Coronary artery (tissue), 2 donors: Measurements from ENCODE around the gene ACP7.
"Not testable (repeated sequence)": the region's sequence is repeated elsewhere in the genome, so short reads cannot be mapped to it uniquely, and the experiment has no call there.

ENCODE experiments used
- DNase-seq: peaks from one replicate; pipeline ENCODE4 v3.0.0-alpha.2; 2017; ENCODE audit warnings: low spot score
- H3K27ac ChIP-seq, 2 donors: fragments of 200-600 bp; sonication (generic); one replicate each; pipeline ENCODE4 v1.5.1; 2016 to 2019
- H3K4me3 ChIP-seq: fragments of 200-600 bp; sonication (generic); 2 replicates; pipeline ENCODE4 v1.5.1; 2016; ENCODE audit warnings: mild to moderate bottlenecking, moderate library complexity
- TF ChIP-seq, protein P1 (sequence below): fragments of 200-600 bp; sonication (generic); IDR thresholded peaks from one replicate; pipeline ENCODE4 v1.5.1; 2019; ENCODE audit warnings: antibody characterized with exemption

ACP7 gene

DNA sequence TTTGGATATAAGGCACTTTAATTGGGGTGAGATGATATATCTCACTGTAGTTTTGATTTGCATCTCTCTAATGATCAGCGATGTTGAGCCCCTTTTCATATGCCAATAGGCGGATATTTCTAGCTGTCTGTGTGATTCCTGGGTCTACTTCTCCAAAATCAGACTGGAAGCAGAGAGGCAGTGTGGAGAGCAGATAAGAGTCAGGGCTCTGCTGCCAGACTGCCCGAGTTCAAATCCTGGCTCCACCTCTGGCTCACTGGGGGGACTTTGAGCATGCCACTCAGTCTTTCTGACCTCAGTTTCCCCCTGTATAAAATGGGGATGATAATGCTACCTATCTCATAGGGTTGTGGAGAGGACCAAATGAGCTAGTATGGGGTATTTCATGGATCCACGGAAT is 24.0 kb upstream of the ACP7 start:
- DNase-seq = no peak
- H3K4me3 ChIP-seq = no peak overlapping the region
- TF ChIP-seq, protein P1, sequence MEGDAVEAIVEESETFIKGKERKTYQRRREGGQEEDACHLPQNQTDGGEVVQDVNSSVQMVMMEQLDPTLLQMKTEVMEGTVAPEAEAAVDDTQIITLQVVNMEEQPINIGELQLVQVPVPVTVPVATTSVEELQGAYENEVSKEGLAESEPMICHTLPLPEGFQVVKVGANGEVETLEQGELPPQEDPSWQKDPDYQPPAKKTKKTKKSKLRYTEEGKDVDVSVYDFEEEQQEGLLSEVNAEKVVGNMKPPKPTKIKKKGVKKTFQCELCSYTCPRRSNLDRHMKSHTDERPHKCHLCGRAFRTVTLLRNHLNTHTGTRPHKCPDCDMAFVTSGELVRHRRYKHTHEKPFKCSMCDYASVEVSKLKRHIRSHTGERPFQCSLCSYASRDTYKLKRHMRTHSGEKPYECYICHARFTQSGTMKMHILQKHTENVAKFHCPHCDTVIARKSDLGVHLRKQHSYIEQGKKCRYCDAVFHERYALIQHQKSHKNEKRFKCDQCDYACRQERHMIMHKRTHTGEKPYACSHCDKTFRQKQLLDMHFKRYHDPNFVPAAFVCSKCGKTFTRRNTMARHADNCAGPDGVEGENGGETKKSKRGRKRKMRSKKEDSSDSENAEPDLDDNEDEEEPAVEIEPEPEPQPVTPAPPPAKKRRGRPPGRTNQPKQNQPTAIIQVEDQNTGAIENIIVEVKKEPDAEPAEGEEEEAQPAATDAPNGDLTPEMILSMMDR = no peak
- H3K27ac ChIP-seq = no peak overlapping the region

GRCh38 chr19:39064405-39064804 is 19.8 kb upstream of the ACP7 start:
- DNase-seq = no peak
- TF ChIP-seq, protein P1 = no peak
- Histone ChIP-seq H3K4me3 (no peak overlapping the region), H3K27ac (no peak overlapping the region)

GRCh38 chr19:39065928-39066327 is 18.2 kb upstream of the ACP7 start:
- Histone ChIP-seq H3K27ac (no peak overlapping the region), H3K4me3 (no peak overlapping the region)
- TF ChIP-seq, protein P1 = no peak
- DNase-seq = no peak

- TF ChIP-seq, protein P1 = no peak
Measured at GRCh38 chr19:39067104-39067503, 17.1 kb upstream of the ACP7 start.

DNA sequence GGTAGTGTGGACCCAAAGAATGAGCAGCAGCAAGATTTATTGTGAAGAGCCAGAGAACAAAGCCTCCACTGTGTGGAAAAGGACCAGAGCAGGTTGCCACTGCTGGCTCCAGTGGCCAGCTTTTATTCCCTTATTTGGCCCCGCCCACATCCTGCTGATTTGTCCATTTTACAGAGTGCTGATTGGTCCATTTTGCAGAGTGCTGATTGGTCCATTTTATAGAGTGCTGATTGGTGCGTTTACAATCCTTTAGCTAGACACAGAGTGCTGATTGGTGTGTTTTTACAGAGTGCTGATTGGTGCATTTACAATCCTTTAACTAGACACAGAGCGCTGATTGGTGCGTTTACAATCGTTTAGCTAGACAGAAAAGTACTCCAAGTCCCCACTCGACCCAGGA is 15.9 kb upstream of the ACP7 start:
- DNase-seq, H3K27ac ChIP-seq, H3K4me3 ChIP-seq: not testable (repeated sequence)

More at GRCh38 chr19:39067104-39067503, 17.1 kb upstream of the ACP7 start:
- DNase-seq = no peak
- no peak overlapping the region for H3K4me3 ChIP-seq
- H3K27ac ChIP-seq = no peak overlapping the region

GRCh38 chr19:39070888-39071287 is 13.3 kb upstream of the ACP7 start:
- TF ChIP-seq, protein P1 = no peak
- no peak overlapping the region for H3K27ac ChIP-seq
- no peak overlapping the region for H3K4me3 ChIP-seq
- no peak for DNase-seq

- Histone ChIP-seq H3K27ac (no peak overlapping the region), H3K4me3 (no peak overlapping the region)
- DNase-seq = no peak
- TF ChIP-seq, protein P1 = no peak
Measured at GRCh38 chr19:39074205-39074692, 9.9 kb upstream of the ACP7 start.

- no peak for DNase-seq
- H3K4me3 ChIP-seq = no peak overlapping the region
- no peak overlapping the region for H3K27ac ChIP-seq
- TF ChIP-seq, protein P1 = no peak
Measured at GRCh38 chr19:39074942-39075341, 9.2 kb upstream of the ACP7 start.
